Measurements from ENCODE around the gene C10orf90.

C10orf90 gene

DNA sequence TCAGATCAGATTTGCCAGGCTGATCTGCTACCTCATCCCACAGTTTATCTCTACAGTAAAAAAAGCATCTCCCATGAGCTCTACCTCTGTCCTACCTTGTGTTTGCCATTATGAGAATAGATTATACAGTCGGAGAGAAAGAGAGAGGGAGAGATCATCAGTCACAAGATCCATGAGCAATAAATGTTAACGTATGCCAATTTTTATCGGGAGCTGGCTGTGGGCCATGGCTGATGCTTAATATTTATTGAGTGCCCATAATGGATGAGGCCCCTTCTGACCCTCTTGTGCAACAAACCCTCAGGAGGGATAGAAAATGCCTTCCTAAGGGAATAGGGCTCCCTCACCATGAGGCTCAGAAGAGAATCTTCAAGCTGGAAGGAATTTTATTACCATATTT lies 52.8 kb downstream of the C10orf90 start:
- TF ChIP-seq ZFX (IDR thresholded peaks at IDR 0.05; ENCODE audit: borderline replicate concordance), result no peak
- TF ChIP-seq, protein P1, sequence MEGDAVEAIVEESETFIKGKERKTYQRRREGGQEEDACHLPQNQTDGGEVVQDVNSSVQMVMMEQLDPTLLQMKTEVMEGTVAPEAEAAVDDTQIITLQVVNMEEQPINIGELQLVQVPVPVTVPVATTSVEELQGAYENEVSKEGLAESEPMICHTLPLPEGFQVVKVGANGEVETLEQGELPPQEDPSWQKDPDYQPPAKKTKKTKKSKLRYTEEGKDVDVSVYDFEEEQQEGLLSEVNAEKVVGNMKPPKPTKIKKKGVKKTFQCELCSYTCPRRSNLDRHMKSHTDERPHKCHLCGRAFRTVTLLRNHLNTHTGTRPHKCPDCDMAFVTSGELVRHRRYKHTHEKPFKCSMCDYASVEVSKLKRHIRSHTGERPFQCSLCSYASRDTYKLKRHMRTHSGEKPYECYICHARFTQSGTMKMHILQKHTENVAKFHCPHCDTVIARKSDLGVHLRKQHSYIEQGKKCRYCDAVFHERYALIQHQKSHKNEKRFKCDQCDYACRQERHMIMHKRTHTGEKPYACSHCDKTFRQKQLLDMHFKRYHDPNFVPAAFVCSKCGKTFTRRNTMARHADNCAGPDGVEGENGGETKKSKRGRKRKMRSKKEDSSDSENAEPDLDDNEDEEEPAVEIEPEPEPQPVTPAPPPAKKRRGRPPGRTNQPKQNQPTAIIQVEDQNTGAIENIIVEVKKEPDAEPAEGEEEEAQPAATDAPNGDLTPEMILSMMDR (IDR thresholded peaks at IDR 0.05), result no peak
- no peak overlapping the region for H3K27ac ChIP-seq

DNA sequence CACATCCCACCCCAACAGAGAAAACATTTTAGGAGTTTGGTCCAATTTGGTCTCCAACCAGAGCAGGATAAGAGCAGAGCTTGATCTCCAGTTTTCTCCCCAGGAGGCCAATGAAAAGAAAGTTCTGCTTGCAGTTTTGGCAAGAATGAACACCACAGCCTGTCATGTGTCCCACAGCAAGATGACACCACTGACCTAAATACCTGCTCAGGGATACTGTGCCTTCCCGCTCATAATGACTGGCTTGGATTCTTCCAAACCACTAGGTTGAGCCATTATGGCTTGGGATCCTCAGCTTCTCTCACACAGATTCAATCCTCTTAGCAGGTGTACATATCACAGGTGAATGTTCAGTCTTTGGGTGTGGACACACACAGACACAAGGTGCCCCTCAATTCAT lies 53.3 kb downstream of the C10orf90 start:
- TF ChIP-seq, protein P1 (IDR thresholded peaks at IDR 0.05), result no peak
- no peak for TF ChIP-seq ZFX (IDR thresholded peaks at IDR 0.05; ENCODE audit: borderline replicate concordance)
- no peak overlapping the region for H3K27ac ChIP-seq

DNA sequence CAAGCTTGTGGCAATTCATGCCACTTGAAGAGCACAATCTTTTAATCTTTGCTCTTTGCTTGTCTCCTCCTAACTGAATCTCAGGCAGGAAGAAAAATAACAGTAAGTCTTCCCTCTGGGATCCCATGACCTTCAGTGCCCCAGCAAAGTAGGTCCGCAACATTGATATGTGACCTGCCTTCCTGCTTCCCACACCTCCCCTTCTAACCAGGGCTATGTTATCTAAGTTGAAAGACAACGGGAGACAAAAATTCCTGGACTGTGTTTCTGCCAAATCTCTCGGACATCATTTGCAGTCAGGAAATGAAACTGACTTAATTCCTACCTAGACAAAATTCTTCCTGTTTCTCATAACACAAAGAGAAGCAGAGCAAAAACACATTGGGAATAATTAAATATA lies 53.8 kb downstream of the C10orf90 start:
- TF ChIP-seq, protein P1 (IDR thresholded peaks at IDR 0.05), result no peak
- no peak for TF ChIP-seq ZFX (IDR thresholded peaks at IDR 0.05; ENCODE audit: borderline replicate concordance)
- no peak overlapping the region for H3K27ac ChIP-seq

DNA sequence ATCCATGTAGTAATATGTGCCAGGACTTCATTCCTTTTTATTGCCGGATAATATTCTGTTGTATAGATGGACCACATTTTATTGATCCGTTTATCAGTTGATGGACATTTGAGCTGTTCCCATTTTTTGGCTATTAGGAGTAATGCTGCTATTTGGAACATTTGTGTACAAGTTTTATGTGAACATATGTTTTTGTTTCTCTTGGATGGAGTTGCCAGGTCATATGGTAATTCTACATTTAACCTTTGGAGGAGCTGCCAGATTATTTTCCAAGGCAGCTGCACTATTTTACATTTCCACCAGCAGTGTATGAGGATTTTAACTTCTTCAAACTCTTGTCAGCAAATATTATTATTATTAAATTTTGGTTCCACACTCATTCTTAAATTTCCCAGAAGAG lies 59.2 kb downstream of the C10orf90 start:
- no peak overlapping the region for H3K27ac ChIP-seq
- TF ChIP-seq ZFX (IDR thresholded peaks at IDR 0.05; ENCODE audit: borderline replicate concordance), result no peak
- TF ChIP-seq, protein P1 (IDR thresholded peaks at IDR 0.05), result no peak

DNA sequence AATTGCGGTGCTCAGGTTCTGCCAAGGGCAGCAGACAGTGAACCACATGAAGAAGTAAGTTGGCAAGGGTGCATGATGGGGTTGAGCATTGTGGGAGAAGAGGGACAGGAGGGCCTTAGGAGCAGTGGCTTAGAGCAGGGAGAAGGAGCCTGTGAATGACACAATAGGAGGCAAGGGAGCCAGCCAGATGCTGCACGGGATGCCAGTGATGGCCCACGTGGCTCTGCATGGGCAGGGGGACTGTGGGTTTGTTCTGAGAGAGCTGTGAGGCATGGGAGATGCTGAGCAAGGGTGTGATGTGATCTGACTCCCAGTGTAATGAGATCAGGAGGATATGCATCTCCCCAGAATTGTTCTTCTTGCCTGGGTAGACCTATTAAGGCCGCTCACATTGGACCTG lies 60.9 kb downstream of the C10orf90 start:
- TF ChIP-seq, protein P1 (IDR thresholded peaks at IDR 0.05), result no peak
- TF ChIP-seq ZFX (IDR thresholded peaks at IDR 0.05; ENCODE audit: borderline replicate concordance), result no peak

DNA sequence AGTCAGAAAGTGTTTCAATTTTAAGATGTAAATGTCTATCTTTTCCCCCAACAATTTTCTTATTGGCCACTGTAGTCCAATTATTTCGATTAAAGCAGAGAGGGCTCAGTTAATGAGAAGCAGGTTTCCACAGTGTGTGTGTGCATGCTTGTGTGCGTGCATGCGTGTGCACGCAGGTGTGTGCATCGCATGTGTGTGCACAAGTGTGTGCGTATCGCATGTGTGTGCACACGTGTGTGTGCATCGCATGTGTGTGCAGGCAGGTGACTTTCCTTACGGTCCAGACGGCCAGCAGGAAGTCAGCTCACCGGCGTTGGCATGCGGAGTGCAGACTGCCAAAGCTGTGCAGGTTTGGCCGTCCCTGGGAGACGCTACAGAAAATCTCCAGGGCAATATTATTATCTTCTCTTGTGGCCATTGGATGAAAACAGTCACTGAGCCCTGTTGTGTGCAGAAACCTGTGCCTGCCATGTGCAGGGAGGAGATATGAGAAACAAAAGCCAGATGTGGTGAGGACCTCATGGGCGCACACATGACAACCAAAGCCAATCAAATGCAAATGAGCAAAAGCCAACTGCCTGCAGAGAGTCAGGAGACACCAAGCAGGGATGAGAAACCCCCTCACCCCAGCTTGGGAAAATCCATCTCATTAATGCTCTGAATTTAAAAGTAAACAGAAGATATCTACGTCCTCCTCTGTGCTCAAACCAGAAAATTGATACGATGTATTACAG lies 70.4 kb downstream of the C10orf90 start:
- H3K27ac ChIP-seq, result no peak overlapping the region
- TF ChIP-seq ZFX (IDR thresholded peaks at IDR 0.05; ENCODE audit: borderline replicate concordance), result no peak
- TF ChIP-seq, protein P1 (IDR thresholded peaks at IDR 0.05), result no peak

More for the DNA sequence above, 60.9 kb downstream of the C10orf90 start:
- H3K27ac ChIP-seq, result no peak overlapping the region

DNA sequence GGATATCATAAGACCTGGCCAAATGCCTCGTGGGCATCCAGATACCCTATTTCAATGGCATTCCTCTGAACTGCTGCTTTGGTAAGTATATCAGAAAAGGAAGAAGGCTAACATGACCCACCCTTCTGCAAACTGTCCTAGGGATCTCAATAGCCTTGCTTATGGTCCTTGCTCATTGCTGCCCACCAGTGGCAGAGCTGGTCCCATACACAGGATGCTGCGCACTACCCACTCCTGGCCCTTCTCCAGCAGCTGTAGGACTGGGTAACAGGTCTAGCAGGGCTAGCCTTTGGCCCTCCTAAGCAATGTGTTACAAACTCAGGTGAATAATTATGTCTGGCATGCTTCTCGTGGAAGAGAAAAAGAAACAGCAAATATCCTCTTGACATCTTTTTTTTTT lies 72.5 kb downstream of the C10orf90 start:
- no peak overlapping the region for H3K27ac ChIP-seq
- no peak for TF ChIP-seq ZFX (IDR thresholded peaks at IDR 0.05; ENCODE audit: borderline replicate concordance)
- TF ChIP-seq, protein P1 (IDR thresholded peaks at IDR 0.05), result peak; percentile 76

Measured in 22Rv1 (cell line).